NOMO-1 (cell line): ENCODE data around the gene S100A1.
"Not testable (repeated sequence)": the region's sequence is repeated elsewhere in the genome, so short reads cannot be mapped to it uniquely, and the experiment has no call there.

Experiments used
- DNase-seq, 2 experiments: peaks; one replicate each; lab custom pipeline; 2025; ENCODE audit not compliant: unreplicated experiment in 2 of 2; lab: John Stamatoyannopoulos, UW

The S100A1 gene

GRCh38 chr1:153629971-153630370 lies 1.7 kb downstream of the S100A1 start:
- no peak for DNase-seq

- no peak for DNase-seq
Observed at GRCh38 chr1:153630384-153630783, 2.1 kb downstream of the S100A1 start.

- DNase-seq, result no peak
Observed at GRCh38 chr1:153631047-153632022, 3.1 kb downstream of the S100A1 start.

GRCh38 chr1:153633161-153633753 lies 5.0 kb downstream of the S100A1 start:
- no peak for DNase-seq

GRCh38 chr1:153633754-153634665 lies 5.8 kb downstream of the S100A1 start, which contains the start of gene CHTOP:
Gene CHTOP (plus strand): TSS chr1:153634066. CDS start chr1:153636589, 2,523 bp downstream.
- peak; percentile 94 to 95 for DNase-seq

- no peak for DNase-seq
Observed at GRCh38 chr1:153635872-153636271, 7.6 kb downstream of the S100A1 start.

GRCh38 chr1:153636312-153636711 lies 8.1 kb downstream of the S100A1 start:
- no peak for DNase-seq

GRCh38 chr1:153638261-153638660 lies 10.0 kb downstream of the S100A1 start:
- no peak for DNase-seq

GRCh38 chr1:153639280-153639679 lies 11.0 kb downstream of the S100A1 start:
- no peak for DNase-seq

GRCh38 chr1:153640213-153640612 lies 12.0 kb downstream of the S100A1 start:
- DNase-seq, result not testable (repeated sequence)

- no peak for DNase-seq
Observed at GRCh38 chr1:153640861-153641260, 12.6 kb downstream of the S100A1 start.

- no peak for DNase-seq
Observed at GRCh38 chr1:153642161-153642560, 13.9 kb downstream of the S100A1 start.

- DNase-seq, result no peak
Observed at GRCh38 chr1:153643100-153643499, 14.9 kb downstream of the S100A1 start.

GRCh38 chr1:153643816-153644215 lies 15.6 kb downstream of the S100A1 start:
- DNase-seq, result no peak

GRCh38 chr1:153646672-153647345 lies 18.6 kb downstream of the S100A1 start:
- DNase-seq, result peak; percentile 63 to 64

GRCh38 chr1:153647346-153647714 lies 19.1 kb downstream of the S100A1 start:
- no peak for DNase-seq

GRCh38 chr1:153648000-153648643 lies 19.9 kb downstream of the S100A1 start:
- no peak for DNase-seq

- DNase-seq, result no peak
Observed at GRCh38 chr1:153649137-153649862, 21.1 kb downstream of the S100A1 start.

GRCh38 chr1:153649863-153650235 lies 21.6 kb downstream of the S100A1 start:
- no peak for DNase-seq
